ENCODE measurements around the gene PTH2.

PTH2 gene

DNA sequence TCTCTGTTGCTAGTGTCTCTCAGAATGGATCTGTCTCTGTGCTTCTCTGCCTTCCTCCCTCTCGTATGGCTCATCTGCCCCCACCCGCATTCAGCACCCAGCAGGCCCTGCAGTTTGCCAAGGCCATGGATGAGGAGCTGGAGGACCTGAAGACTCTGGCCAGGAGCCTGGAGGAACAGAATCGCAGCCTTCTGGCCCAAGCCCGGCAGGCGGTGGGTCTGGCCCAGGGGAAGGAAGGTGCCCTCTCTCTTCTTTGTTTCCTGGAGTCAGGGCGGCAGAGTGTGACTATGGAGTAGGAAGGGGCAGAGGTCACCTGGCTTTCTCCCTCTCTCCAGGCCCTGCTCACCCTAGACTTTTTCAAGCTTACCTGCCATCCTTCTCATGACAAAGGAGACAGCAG is 24.3 kb downstream of the PTH2 start:
- H3K36me3 ChIP-seq (replicated peaks; ENCODE audit: low read depth, low read length) = no peaks in the 10 kb centered on the region
- H3K79me2 ChIP-seq (ENCODE audit: low read length) = no peaks in the 10 kb centered on the region
- H3K4me1 ChIP-seq (ENCODE audit: low read length) = no peaks in the 10 kb centered on the region
- no peak overlapping the region for H3K4me2 ChIP-seq (ENCODE audit: low read length)
- H3K27me3 ChIP-seq (ENCODE audit: low read depth, low read length) = no peaks in the 10 kb centered on the region
- no peak overlapping the region for H3K4me3 ChIP-seq (ENCODE audit: low read length)
- no peaks in the 10 kb centered on the region for H4K20me1 ChIP-seq (ENCODE audit: insufficient read depth, low read length)
- TF ChIP-seq, protein P1, sequence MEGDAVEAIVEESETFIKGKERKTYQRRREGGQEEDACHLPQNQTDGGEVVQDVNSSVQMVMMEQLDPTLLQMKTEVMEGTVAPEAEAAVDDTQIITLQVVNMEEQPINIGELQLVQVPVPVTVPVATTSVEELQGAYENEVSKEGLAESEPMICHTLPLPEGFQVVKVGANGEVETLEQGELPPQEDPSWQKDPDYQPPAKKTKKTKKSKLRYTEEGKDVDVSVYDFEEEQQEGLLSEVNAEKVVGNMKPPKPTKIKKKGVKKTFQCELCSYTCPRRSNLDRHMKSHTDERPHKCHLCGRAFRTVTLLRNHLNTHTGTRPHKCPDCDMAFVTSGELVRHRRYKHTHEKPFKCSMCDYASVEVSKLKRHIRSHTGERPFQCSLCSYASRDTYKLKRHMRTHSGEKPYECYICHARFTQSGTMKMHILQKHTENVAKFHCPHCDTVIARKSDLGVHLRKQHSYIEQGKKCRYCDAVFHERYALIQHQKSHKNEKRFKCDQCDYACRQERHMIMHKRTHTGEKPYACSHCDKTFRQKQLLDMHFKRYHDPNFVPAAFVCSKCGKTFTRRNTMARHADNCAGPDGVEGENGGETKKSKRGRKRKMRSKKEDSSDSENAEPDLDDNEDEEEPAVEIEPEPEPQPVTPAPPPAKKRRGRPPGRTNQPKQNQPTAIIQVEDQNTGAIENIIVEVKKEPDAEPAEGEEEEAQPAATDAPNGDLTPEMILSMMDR (IDR thresholded peaks at IDR 0.05; ENCODE audit: low read depth, low read length) = no peak
- no peak for TF ChIP-seq EZH2phosphoT487 (IDR thresholded peaks at IDR 0.05; ENCODE audit: low read depth)
- no peak overlapping the region for H3K9ac ChIP-seq (ENCODE audit: low read length)
- no peaks in the 10 kb centered on the region for H3K9me3 ChIP-seq (ENCODE audit: insufficient read depth, low read length)
- no peak overlapping the region for H2AFZ ChIP-seq (ENCODE audit: low read depth, low read length)
- no peak overlapping the region for H3K27ac ChIP-seq (ENCODE audit: low read length)

- Histone ChIP-seq H3K27me3 (ENCODE audit: low read depth, low read length) (no peaks in the 10 kb centered on the region), H3K27ac (ENCODE audit: low read length) (no peak overlapping the region), H4K20me1 (ENCODE audit: insufficient read depth, low read length) (no peaks in the 10 kb centered on the region), H3K36me3 (replicated peaks; ENCODE audit: low read depth, low read length) (no peaks in the 10 kb centered on the region), H3K4me1 (ENCODE audit: low read length) (no peaks in the 10 kb centered on the region), H2AFZ (ENCODE audit: low read depth, low read length) (no peak overlapping the region), H3K9ac (ENCODE audit: low read length) (no peak overlapping the region), H3K4me2 (ENCODE audit: low read length) (no peak overlapping the region), H3K9me3 (ENCODE audit: insufficient read depth, low read length) (no peaks in the 10 kb centered on the region), H3K4me3 (ENCODE audit: low read length) (no peak overlapping the region), H3K79me2 (ENCODE audit: low read length) (no peaks in the 10 kb centered on the region)
- no peak for TF ChIP-seq EZH2phosphoT487 (IDR thresholded peaks at IDR 0.05; ENCODE audit: low read depth)
- TF ChIP-seq, protein P1 (IDR thresholded peaks at IDR 0.05; ENCODE audit: low read depth, low read length) = no peak
These were observed 25.1 kb downstream of the PTH2 start for GRCh38 chr19:49398001-49398615.

DNA sequence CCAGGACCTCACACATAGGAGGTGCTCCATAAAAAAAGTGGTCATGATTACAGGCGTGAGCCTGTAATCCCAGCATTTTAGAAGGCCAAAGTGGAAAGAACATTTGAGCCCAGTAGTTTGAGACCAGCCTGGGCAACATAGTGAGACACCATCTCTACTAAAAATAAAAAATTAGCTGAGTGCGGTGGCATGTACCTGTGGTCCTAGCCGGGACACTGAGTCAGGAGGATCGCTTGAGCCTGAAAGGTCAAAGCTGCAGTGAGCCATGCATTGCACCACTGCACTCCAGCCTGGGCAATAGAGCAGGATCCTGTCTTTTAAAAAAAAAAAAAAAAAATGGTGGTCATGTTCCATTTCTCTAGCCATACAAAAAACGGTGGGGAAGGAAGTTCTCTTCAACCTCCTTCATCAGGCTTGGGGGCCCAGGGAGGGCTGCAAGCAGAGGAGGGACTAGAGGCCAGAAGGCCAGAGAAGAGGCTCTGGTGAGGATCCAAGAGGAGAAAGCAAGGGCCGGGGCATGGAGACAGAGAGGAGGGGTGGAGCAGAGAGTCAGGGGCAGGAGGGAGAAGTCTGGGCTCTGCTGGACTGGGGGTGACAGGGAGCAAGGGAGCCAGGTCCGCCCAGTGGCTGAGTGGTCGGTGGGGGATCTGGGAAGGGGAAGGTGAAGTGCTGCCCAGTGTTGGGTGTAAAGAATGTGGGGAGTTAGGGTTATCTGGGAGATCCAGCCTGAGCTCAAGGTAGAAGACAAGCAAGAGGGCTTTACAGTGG is 26.3 kb downstream of the PTH2 start:
- H3K27ac ChIP-seq (ENCODE audit: low read length) = no peak overlapping the region
- H3K27me3 ChIP-seq (ENCODE audit: low read depth, low read length) = no peaks in the 10 kb centered on the region

More for the DNA sequence above, 26.3 kb downstream of the PTH2 start:
- H4K20me1 ChIP-seq (ENCODE audit: insufficient read depth, low read length) = no peaks in the 10 kb centered on the region
- no peaks in the 10 kb centered on the region for H3K36me3 ChIP-seq (replicated peaks; ENCODE audit: low read depth, low read length)
- no peaks in the 10 kb centered on the region for H3K9me3 ChIP-seq (ENCODE audit: insufficient read depth, low read length)
- no peak overlapping the region for H2AFZ ChIP-seq (ENCODE audit: low read depth, low read length)
- no peak overlapping the region for H3K9ac ChIP-seq (ENCODE audit: low read length)
- TF ChIP-seq, protein P1 (IDR thresholded peaks at IDR 0.05; ENCODE audit: low read depth, low read length) = no peak
- TF ChIP-seq EZH2phosphoT487 (IDR thresholded peaks at IDR 0.05; ENCODE audit: low read depth) = no peak
- no peaks in the 10 kb centered on the region for H3K79me2 ChIP-seq (ENCODE audit: low read length)
- H3K4me2 ChIP-seq (ENCODE audit: low read length) = no peak overlapping the region
- H3K4me1 ChIP-seq (ENCODE audit: low read length) = peaks cover 2% of the 10 kb centered on the region; the same call in 1 of the 2 replicates
- H3K4me3 ChIP-seq (ENCODE audit: low read length) = no peak overlapping the region
